Left lung (tissue), 14 donors: Measurements from ENCODE around the gene UBE3A. TPM values are rescaled to one million over a fixed set of nuclear protein-coding genes. Genes with fewer than 3 reads are reported as not detected.
A peak's percentile ranks its signal among the peaks of the same experiment; 100 is the strongest.

Experiments used
- ATAC-seq: fragments of 200-7000 bp; cut with Tn5 transposase; one replicate; pipeline ENCODE4 v1.9.1; 2020; ENCODE audit warnings: moderate library complexity
- DNase-seq, 4 donors: peaks; one replicate each; pipeline ENCODE4 v3.0.0-alpha.2; 2013 to 2020
- H3K27ac ChIP-seq, 2 donors: fragments of 200-600 bp; sonication (generic) in 1 of 2; one replicate each; pipeline versions ENCODE4 v1.5.0 to v1.8.0; 2020 to 2021
- H3K27me3 ChIP-seq, 2 donors: fragments of 200-600 bp; sonication (generic) in 1 of 2; one replicate each; pipeline versions ENCODE4 v1.5.0 to v1.8.0; 2020 to 2021
- H3K36me3 ChIP-seq, 2 donors: fragments of 200-600 bp; sonication (generic) in 1 of 2; one replicate each; pipeline versions ENCODE4 v1.5.0 to v1.8.0; 2020 to 2021
- H3K4me1 ChIP-seq, 2 donors: fragments of 200-600 bp; one replicate each; pipeline ENCODE4 v1.8.0; 2021
- H3K4me3 ChIP-seq, 2 donors: fragments of 200-600 bp; sonication (generic) in 1 of 2; one replicate each; pipeline versions ENCODE4 v1.5.0 to v1.8.0; 2020 to 2021; ENCODE audit warnings: mild to moderate bottlenecking in 1 of 2
- H3K9me3 ChIP-seq, 2 donors: fragments of 200-600 bp; sonication (generic) in 1 of 2; one replicate each; pipeline versions ENCODE4 v1.5.0 to v1.8.0; 2020 to 2021
- CTCF ChIP-seq, 2 donors: fragments of 200-600 bp; sonication (generic) in 1 of 2; IDR thresholded peaks; one replicate each; pipeline versions ENCODE4 v1.5.0 to v1.8.0; 2021; ENCODE audit warnings: antibody characterized with exemption in 2 of 2
- intact Hi-C, 2 donors: fragments of 100-400 bp; cut with DNase I; formaldehyde crosslinking; loops; one replicate each; pipeline versions ENCODE4 v1.11.2 to v1.14.2; 2022
- long read RNA-seq, 12 donors: library from polyadenylated mRNA in 2 of 12; unstranded in 2 of 12; transcript quantifications; one replicate each; pipeline ENCODE4 v2.0.0 and lab custom pipeline, GENCODE V29; 2019 to 2026
- polyA plus RNA-seq, 6 donors: library from polyadenylated mRNA; unstranded; fragments of 120-200 nt; gene quantifications; one replicate each; pipeline ENCODE4 v1.2.1, GENCODE V29; 2013; ENCODE audit not compliant: insufficient read length in 6 of 6
- total RNA-seq, 2 donors: library from RNA; stranded (reverse); fragmentation: NEBNext Ultra II Directional; extraction: Animal tissue kit (Norgen Biotek cat#: 25700); gene quantifications; one replicate each; pipeline ENCODE4 v1.2.1, GENCODE V29; 2021
- donor health status: DM: no; HTN: yes; CAD: no.
- donor health status: DM: no; HTN: no; CAD: no.

The UBE3A gene
- total RNA-seq (10 to 100 TPM; 88.0 to 88.5 TPM), polyA plus RNA-seq (10 to 100 TPM; 84.4 to 97.9 (median 92.0) TPM)
- long read RNA-seq, donor 1, full-length matches to known transcripts, result 6 of 11 reads
- long read RNA-seq, donor 1, partial matches to known transcripts, result 5 of 11 reads
- long read RNA-seq, donor 1, other reads (novel, unspliced or antisense), result 0 of 11 reads
- long read RNA-seq, donor 2, full-length matches to known transcripts, result 9 of 9 reads
- long read RNA-seq, donor 2, partial matches to known transcripts, result 0 of 9 reads
- long read RNA-seq, donor 2, other reads (novel, unspliced or antisense), result 0 of 9 reads
- long read RNA-seq, donor 3, full-length matches to known transcripts, result 9 of 9 reads
- long read RNA-seq, donor 3, partial matches to known transcripts, result 0 of 9 reads
- long read RNA-seq, donor 3, other reads (novel, unspliced or antisense), result 0 of 9 reads
- long read RNA-seq, donor 4, full-length matches to known transcripts, result 2 of 8 reads
- long read RNA-seq, donor 4, partial matches to known transcripts, result 5 of 8 reads
- long read RNA-seq, donor 4, other reads (novel, unspliced or antisense), result 1 of 8 reads
- long read RNA-seq, donor 5, full-length matches to known transcripts, result 8 of 8 reads
- long read RNA-seq, donor 5, partial matches to known transcripts, result 0 of 8 reads
- long read RNA-seq, donor 5, other reads (novel, unspliced or antisense), result 0 of 8 reads
- long read RNA-seq, donor 6, full-length matches to known transcripts, result 5 of 5 reads
- long read RNA-seq, donor 6, partial matches to known transcripts, result 0 of 5 reads
- long read RNA-seq, donor 6, other reads (novel, unspliced or antisense), result 0 of 5 reads
- long read RNA-seq, donor 7, full-length matches to known transcripts, result 2 of 2 reads
- long read RNA-seq, donor 7, partial matches to known transcripts, result 0 of 2 reads
- long read RNA-seq, donor 7, other reads (novel, unspliced or antisense), result 0 of 2 reads
- long read RNA-seq, donor 8, full-length matches to known transcripts, result 2 of 2 reads
- long read RNA-seq, donor 8, partial matches to known transcripts, result 0 of 2 reads
- long read RNA-seq, donor 8, other reads (novel, unspliced or antisense), result 0 of 2 reads
- long read RNA-seq, donor 9, result 0 reads
- long read RNA-seq, donor 10, partial matches to known transcripts, result 4 of 4 reads
- long read RNA-seq, donor 10, other reads (novel, unspliced or antisense), result 0 of 4 reads
- long read RNA-seq, donor 11, result 0 reads
- long read RNA-seq, donor 12, full-length matches to known transcripts, result 6 of 6 reads
- long read RNA-seq, donor 12, partial matches to known transcripts, result 0 of 6 reads
- long read RNA-seq, donor 12, other reads (novel, unspliced or antisense), result 0 of 6 reads

DNA sequence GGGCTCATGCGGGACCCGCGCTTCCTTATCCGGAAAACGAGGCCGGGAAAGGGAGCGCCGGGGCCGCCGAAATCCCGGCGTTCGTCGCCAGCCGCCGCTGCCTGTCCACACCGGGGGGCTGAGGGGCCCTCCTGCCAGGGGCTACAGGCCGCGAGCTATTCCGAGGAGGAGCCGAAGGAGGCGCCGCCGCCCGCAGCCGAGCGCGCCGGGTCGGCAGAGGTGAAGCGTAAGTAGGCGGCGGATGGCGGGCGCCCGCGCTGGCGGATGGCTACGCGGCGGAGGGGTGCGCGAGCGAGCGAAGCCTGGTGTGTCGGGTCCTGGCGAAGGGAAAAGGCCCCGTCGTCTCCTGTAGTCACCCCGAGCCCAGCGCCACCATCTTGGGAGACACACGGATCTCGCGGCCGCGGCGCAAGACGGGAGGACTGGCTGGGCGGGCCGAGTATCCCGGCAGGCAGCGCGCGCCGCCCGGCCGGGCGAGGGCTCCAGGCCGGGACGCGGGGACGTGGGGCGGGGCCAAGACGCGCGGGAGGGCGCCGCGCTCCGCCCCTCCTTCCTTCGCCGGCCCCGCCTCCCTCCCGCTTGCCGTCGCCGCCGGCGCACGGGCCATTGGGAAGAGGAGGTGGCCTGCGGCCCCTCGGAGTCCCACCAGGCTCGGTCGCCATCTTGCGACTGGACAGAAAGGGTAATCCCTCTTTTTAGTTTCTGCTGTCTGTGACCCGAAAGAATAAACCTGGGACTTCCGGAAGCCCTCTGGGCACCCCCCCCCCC, at the start of gene UBE3A:
Gene UBE3A, minus strand, starts transcription at position 424 of the 768 bp plus-strand sequence. CDS start 29,917 bp downstream, outside the sequence.
- intact Hi-C loops, result no loop called here

GRCh38 chr15:25487226-25487884, 48.5 kb upstream of the UBE3A start:
- H3K9me3 ChIP-seq, result peaks cover 0 to 48% of the 10 kb centered on the region in 2 donors

More for the DNA sequence above, at the start of gene UBE3A:
- TF ChIP-seq CTCF (IDR thresholded peaks at IDR 0.05), result no peak
- Histone ChIP-seq H3K27me3 (no peaks in the 10 kb centered on the region), H3K36me3 (no peaks in the 10 kb centered on the region), H3K4me3 (peak within 1 kb of the TSS; percentile 95 to 98), H3K4me1 (peaks cover 13 to 34% of the 10 kb centered on the region in 2 donors), H3K9me3 (no peaks in the 10 kb centered on the region), H3K27ac (peak within 1 kb of the TSS; percentile 95 to 97)
- DNase-seq, result peak; percentile 91 to 97 (median 96)
- ATAC-seq, result peak; percentile 98

GRCh38 chr15:25486051-25486450, 47.2 kb upstream of the UBE3A start:
- no peaks in the 10 kb centered on the region for H3K36me3 ChIP-seq
- H3K9me3 ChIP-seq, result peaks cover 0 to 35% of the 10 kb centered on the region in 2 donors
- ATAC-seq, result no peak
- no peaks in the 10 kb centered on the region for H3K4me1 ChIP-seq
- H3K27me3 ChIP-seq, result no peaks in the 10 kb centered on the region
- intact Hi-C loops, result no loop called here
- no peak for DNase-seq
- TF ChIP-seq CTCF (IDR thresholded peaks at IDR 0.05), result no peak
- H3K4me3 ChIP-seq, result no peak overlapping the region
- H3K27ac ChIP-seq, result no peak overlapping the region

More at GRCh38 chr15:25487226-25487884, 48.5 kb upstream of the UBE3A start:
- no peak for DNase-seq
- Histone ChIP-seq H3K4me1 (no peaks in the 10 kb centered on the region), H3K4me3 (no peak overlapping the region), H3K27ac (no peak overlapping the region), H3K36me3 (no peaks in the 10 kb centered on the region), H3K27me3 (no peaks in the 10 kb centered on the region)
- no peak for TF ChIP-seq CTCF (IDR thresholded peaks at IDR 0.05)
- no peak for ATAC-seq
- intact Hi-C loops, result no loop called here

- no peak overlapping the region for H3K4me3 ChIP-seq
- TF ChIP-seq CTCF (IDR thresholded peaks at IDR 0.05), result no peak
These were observed 42.5 kb upstream of the UBE3A start for GRCh38 chr15:25481208-25481859.

More at GRCh38 chr15:25481208-25481859, 42.5 kb upstream of the UBE3A start:
- H3K36me3 ChIP-seq, result no peaks in the 10 kb centered on the region
- intact Hi-C loops, result no loop called here
- peak in 2 of 4 donors; percentile 8 to 19 for DNase-seq
- H3K27me3 ChIP-seq, result no peaks in the 10 kb centered on the region
- no peaks in the 10 kb centered on the region for H3K4me1 ChIP-seq
- H3K27ac ChIP-seq, result no peak overlapping the region
- H3K9me3 ChIP-seq, result peaks cover 0 to 2% of the 10 kb centered on the region in 2 donors
- ATAC-seq, result peak; percentile 75
